Endothelial cell of umbilical vein (primary cell): Measurements from ENCODE around the gene AOX1. TPM values are rescaled to one million over a fixed set of nuclear protein-coding genes. Genes with fewer than 3 reads are reported as not detected.
"Not testable (repeated sequence)": the region's sequence is repeated elsewhere in the genome, so short reads cannot be mapped to it uniquely, and the experiment has no call there.

Source experiments
- BruUV-seq: library from RNA; stranded (reverse); fragments of 400-500 nt; replicated peaks from 2 replicates; lab custom pipeline; 2021; lab: Mats Ljungman, UMichigan
- CTCF ChIA-PET: fragments of 300-600, 350-600 bp; sonication (Branson Sonifier 250); formaldehyde crosslinking; loops from one replicate; lab custom pipeline; 2021; ENCODE audit warnings: antibody characterized with exemption, inconsistent platforms; lab: Charles Lee
- POLR2A ChIA-PET: fragments of 300-600, 350-600 bp; sonication (Branson Sonifier 250); formaldehyde crosslinking; loops from one replicate; lab custom pipeline; 2021; ENCODE audit warnings: antibody characterized with exemption, inconsistent platforms; lab: Charles Lee
- DNase-seq: peaks from one replicate; pipeline ENCODE4 v3.0.0-alpha.2; 2011; ENCODE audit warnings: low read depth, low spot score
- FAIRE-seq: peaks from 2 replicates; lab custom pipeline; 2011; peaks lifted over from hg19 to GRCh38; lab: Jason Lieb, UNC
- H2AFZ ChIP-seq: 2 replicates; pipeline ENCODE4 v1.6.0; 2012; ENCODE audit warnings: low read depth, low read length, control low read depth, inconsistent platforms
- H3K27ac ChIP-seq: 2 replicates; pipeline ENCODE4 v1.5.1; 2011; ENCODE audit warnings: low read depth, mild to moderate bottlenecking, control low read depth, low read length, moderate library complexity; ENCODE audit not compliant: insufficient read depth
- H3K27me3 ChIP-seq, 2 experiments: 2 replicates each; pipeline versions ENCODE4 v1.6.0 to v1.6.1; 2011; ENCODE audit warnings: low read length in 2 of 2, mixed read lengths in 1 of 2; ENCODE audit not compliant: control insufficient read depth in 2 of 2, insufficient read depth in 2 of 2
- H3K36me3 ChIP-seq, 2 experiments: 2 replicates in 1 of 2; 3 replicates in 1 of 2; pipeline ENCODE4 v1.5.1; 2011; ENCODE audit warnings: low read length in 2 of 2, mild to moderate bottlenecking in 1 of 2, moderate library complexity in 1 of 2; ENCODE audit not compliant: control insufficient read depth in 2 of 2, insufficient read depth in 2 of 2; ENCODE audit errors: extremely low read depth in 1 of 2
- H3K4me1 ChIP-seq: 3 replicates; pipeline ENCODE4 v1.5.1; 2011; ENCODE audit warnings: mild to moderate bottlenecking, low read length; ENCODE audit not compliant: control insufficient read depth, insufficient read depth; ENCODE audit errors: extremely low read depth
- H3K4me2 ChIP-seq: 2 replicates; pipeline ENCODE4 v1.6.1; 2011; ENCODE audit warnings: low read length, control low read depth, mixed read lengths; ENCODE audit not compliant: insufficient read depth
- H3K4me3 ChIP-seq, 3 experiments: fragments of 200-600 bp in 1 of 3; sonication (generic), shearing (Covaris generic) in 1 of 3; replicated peaks in 1 of 3; 2 replicates each; pipeline ENCODE4 v1.5.1; 2011 to 2016; ENCODE audit warnings: control low read depth in 3 of 3, low read length in 3 of 3, mild to moderate bottlenecking in 2 of 3, inconsistent platforms in 1 of 3, low read depth in 1 of 3, moderate library complexity in 1 of 3; ENCODE audit not compliant: insufficient read depth in 1 of 3
- H3K79me2 ChIP-seq: 2 replicates; pipeline ENCODE4 v1.6.0; 2012; ENCODE audit warnings: low read length, inconsistent platforms; ENCODE audit not compliant: control insufficient read depth, insufficient read depth
- H3K9ac ChIP-seq: replicated peaks from 2 replicates; pipeline ENCODE3; 2011; ENCODE audit warnings: low read length, control low read depth; ENCODE audit not compliant: insufficient read depth; ENCODE audit errors: extremely low read depth
- H3K9me1 ChIP-seq: replicated peaks from 3 replicates; pipeline ENCODE4 v1.6.0; 2011; ENCODE audit warnings: mild to moderate bottlenecking, low read length; ENCODE audit not compliant: control insufficient read depth, insufficient read depth; ENCODE audit errors: extremely low read depth
- H3K9me3 ChIP-seq: replicated peaks from 2 replicates; pipeline ENCODE4 v1.5.1; 2012; ENCODE audit warnings: low read length, inconsistent platforms; ENCODE audit not compliant: control insufficient read depth, insufficient read depth
- H4K20me1 ChIP-seq: replicated peaks from 2 replicates; pipeline ENCODE3; 2011; ENCODE audit warnings: mild to moderate bottlenecking, low read length; ENCODE audit not compliant: control insufficient read depth, insufficient read depth; ENCODE audit errors: extremely low read depth
- CTCF ChIP-seq, 2 donors: IDR thresholded peaks; 1 replicate in 1 of 2; 2 replicates in 1 of 2; pipeline ENCODE4 v1.5.1; 2011; ENCODE audit warnings: low read length in 2 of 2, mild to moderate bottlenecking in 2 of 2, moderate library complexity in 2 of 2, control low read depth in 1 of 2, inconsistent platforms in 1 of 2, low read depth in 1 of 2; ENCODE audit not compliant: insufficient read depth in 1 of 2; ENCODE audit errors: extremely low read depth in 1 of 2
- EZH2 ChIP-seq: IDR thresholded peaks from 2 replicates; pipeline ENCODE4 v1.6.1; 2012; ENCODE audit warnings: borderline replicate concordance, low read depth, mild to moderate bottlenecking, moderate library complexity, low read length, inconsistent platforms; ENCODE audit not compliant: severe bottlenecking
- FOS ChIP-seq: IDR thresholded peaks from 2 replicates; pipeline ENCODE4 v1.6.1; 2011; ENCODE audit warnings: mild to moderate bottlenecking, low read length, moderate library complexity, borderline replicate concordance; ENCODE audit not compliant: insufficient read depth
- GATA2 ChIP-seq: IDR thresholded peaks from 2 replicates; pipeline ENCODE4 v1.7.0; 2011; ENCODE audit warnings: low read depth, mild to moderate bottlenecking, moderate library complexity, mixed read lengths, low read length; ENCODE audit not compliant: insufficient read length, insufficient read depth
- JUN ChIP-seq: IDR thresholded peaks from 2 replicates; pipeline ENCODE4 v1.6.1; 2011; ENCODE audit warnings: borderline replicate concordance, low read depth; ENCODE audit not compliant: insufficient read length, insufficient read depth
- MAX ChIP-seq: IDR thresholded peaks from 2 replicates; pipeline ENCODE4 v1.6.1; 2011; ENCODE audit not compliant: insufficient read depth, insufficient read length
- MYC ChIP-seq: IDR thresholded peaks from one replicate; pipeline ENCODE4 v1.6.1; 2011; ENCODE audit warnings: mild to moderate bottlenecking, low read depth, low read length
- POLR2A ChIP-seq: IDR thresholded peaks from 2 replicates; pipeline ENCODE4 v1.6.1; 2012; ENCODE audit warnings: low read depth, mild to moderate bottlenecking, control low read depth, low read length
- POLR2AphosphoS5 ChIP-seq: IDR thresholded peaks from 2 replicates; pipeline ENCODE4 v1.6.1; 2012; ENCODE audit warnings: low read depth, mild to moderate bottlenecking, control low read depth, low read length, moderate library complexity; ENCODE audit not compliant: insufficient read depth
- dilution Hi-C: fragments of 300-500 bp; cut with MboI; formaldehyde crosslinking; loops from one replicate; pipeline ENCODE4 v1.15.0; 2019; ENCODE audit warnings: low sequenced_read_pairs; ENCODE audit not compliant: extremely low pct_ligation_motif_present
- intact Hi-C: fragments of 100-400 bp; cut with micrococcal nuclease; formaldehyde crosslinking; loops from one replicate; pipeline ENCODE4 v1.10.0; 2022
- polyA plus RNA-seq, 4 experiments: library from polyadenylated mRNA; depleted of rRNA in 3 of 4; stranded (reverse) in 3 of 4; unstranded in 1 of 4; fragments of >200 nt; gene quantifications; 2 replicates each; pipeline versions ENCODE4 v1.2.1 to v1.2.3, GENCODE V29; 2011 to 2012; ENCODE audit warnings: missing spikeins in 1 of 4
- total RNA-seq: library from RNA; stranded (reverse); gene quantifications from 2 replicates; pipeline ENCODE4 v1.2.3, GENCODE V29; 2021

AOX1 gene
- total and polyA plus RNA-seq, 2 donors (not counting 3 experiments of a cell fraction or from before 2014, with no cell fraction given): 0.03 to 0.46 TPM

- no peaks in the 10 kb centered on the region for H3K9me1 ChIP-seq
- no peaks in the 10 kb centered on the region for H3K9me3 ChIP-seq
- H2AFZ ChIP-seq: no peak overlapping the region
- H4K20me1 ChIP-seq: no peaks in the 10 kb centered on the region
- no peaks in the 10 kb centered on the region for H3K79me2 ChIP-seq
- TF ChIP-seq POLR2A (no peak), JUN (no peak), MYC (no peak), GATA2 (no peak), EZH2 (no peak), MAX (no peak), POLR2AphosphoS5 (no peak), CTCF (IDR thresholded peaks at IDR 0.05; ENCODE audit: extremely low read depth in 1 of 2, insufficient read depth in 1 of 2, low read depth in 1 of 2, low read length in 2 of 2) (no peak), FOS (no peak)
- FAIRE-seq (no peak), DNase-seq (no peak)
- H3K4me3 ChIP-seq: no peak overlapping the region
- ChIA-PET CTCF (interaction anchor here (0.6 to 1.4 kb wide), 3 partner anchors 13 to 618 kb away, joined by 3 read pairs; no protein-coding TSS in a partner anchor), POLR2A (no interaction called here)
- no TSS peak for BruUV-seq
- intact Hi-C loops (no loop called here), dilution Hi-C loops (no loop called here)
- no peaks in the 10 kb centered on the region for H3K36me3 ChIP-seq
- H3K4me2 ChIP-seq: no peak overlapping the region
- no peaks in the 10 kb centered on the region for H3K4me1 ChIP-seq
- H3K9ac ChIP-seq: no peak overlapping the region
- no peak overlapping the region for H3K27ac ChIP-seq
- peaks cover 2 to 11% of the 10 kb centered on the region in 2 experiments for H3K27me3 ChIP-seq
Observed at GRCh38 chr2:200627110-200627770, 41.4 kb downstream of the AOX1 start.

GRCh38 chr2:200628461-200628860, 42.6 kb downstream of the AOX1 start:
- H3K9me1 ChIP-seq, H3K36me3 ChIP-seq, BruUV-seq, H4K20me1 ChIP-seq, dilution Hi-C loops, H3K79me2 ChIP-seq, H2AFZ ChIP-seq, POLR2A ChIA-PET, H3K27ac ChIP-seq, H3K9me3 ChIP-seq, FAIRE-seq, H3K4me2 ChIP-seq, H3K4me3 ChIP-seq, H3K4me1 ChIP-seq, H3K9ac ChIP-seq, CTCF ChIA-PET, DNase-seq, intact Hi-C loops: not testable (repeated sequence)
- peaks cover 2 to 11% of the 10 kb centered on the region in 2 experiments for H3K27me3 ChIP-seq
